Type B pancreatic cell (in vitro differentiated cells): Measurements from ENCODE around the gene PDE3B. TPM values are rescaled to one million over a fixed set of nuclear protein-coding genes. Genes with fewer than 3 reads are reported as not detected.

Source experiments
- DNase-seq: peaks from one replicate; pipeline ENCODE4 v3.0.0; 2021; ENCODE audit warnings: mixed read lengths; ENCODE audit not compliant: unreplicated experiment; ENCODE audit errors: extremely low spot score
- H3K27ac Mint-ChIP-seq: 2 replicates; pipeline ENCODE4 v1.8.0; 2021; ENCODE audit warnings: mild to moderate bottlenecking, mixed read lengths
- H3K27me3 Mint-ChIP-seq: 2 replicates; pipeline ENCODE4 v1.8.0; 2021; ENCODE audit warnings: mixed read lengths
- H3K36me3 Mint-ChIP-seq: 2 replicates; pipeline ENCODE4 v1.8.0; 2021; ENCODE audit warnings: mixed read lengths
- H3K4me1 Mint-ChIP-seq: one replicate; pipeline ENCODE4 v1.8.0; 2021; ENCODE audit warnings: mixed read lengths; ENCODE audit not compliant: unreplicated experiment
- H3K4me3 Mint-ChIP-seq: 2 replicates; pipeline ENCODE4 v1.8.0; 2021; ENCODE audit warnings: mild to moderate bottlenecking, mixed read lengths
- H3K9me3 Mint-ChIP-seq: 2 replicates; pipeline ENCODE4 v1.8.0; 2021; ENCODE audit warnings: mixed read lengths
- CTCF ChIP-seq: fragments of 200-600 bp; sonication (generic); conservative IDR thresholded peaks from 2 replicates; pipeline ENCODE4 v1.5.0; 2021; ENCODE audit warnings: antibody characterized with exemption, mild to moderate bottlenecking
- total RNA-seq: library from RNA; stranded (reverse); gene quantifications from 2 replicates; pipeline ENCODE4 v1.2.1, GENCODE V29; 2021; ENCODE audit warnings: low replicate concordance

Gene PDE3B
- total RNA-seq, 1 donor from 2014 or later = 16.6 TPM

DNA sequence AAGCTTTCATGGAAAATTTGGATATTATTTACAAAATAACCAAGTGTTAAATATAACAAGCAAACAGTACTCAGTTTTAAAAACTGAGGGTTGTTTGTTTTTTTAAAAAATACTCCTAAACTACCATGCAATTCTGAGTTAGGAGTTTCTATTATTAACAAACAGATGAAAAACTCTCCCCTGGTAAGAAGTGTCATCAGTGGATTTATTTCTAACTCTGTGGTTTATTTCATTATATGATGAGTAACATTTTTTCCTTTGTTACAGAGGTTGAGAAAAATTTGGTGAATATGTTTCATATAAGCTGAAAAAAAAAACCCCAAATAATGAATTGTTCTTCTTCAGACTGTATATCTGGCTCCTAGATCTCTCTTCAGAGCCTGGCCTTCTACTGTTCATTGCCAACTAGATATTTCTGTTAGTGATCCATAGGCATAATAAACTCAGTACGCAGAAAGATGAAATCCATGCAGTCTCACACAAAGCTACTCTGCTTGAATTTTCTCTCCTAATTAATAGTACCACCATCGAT is 29.4 kb upstream of the PDE3B start:
- Mint-ChIP-seq H3K27ac (no peak overlapping the region), H3K4me3 (no peak overlapping the region), H3K9me3 (no peaks in the 10 kb centered on the region), H3K27me3 (no peaks in the 10 kb centered on the region), H3K4me1 (no peaks in the 10 kb centered on the region), H3K36me3 (no peaks in the 10 kb centered on the region)
- DNase-seq = no peak
- TF ChIP-seq CTCF = no peak

GRCh38 chr11:14617241-14618027 is 26.2 kb upstream of the PDE3B start:
- H3K27me3 Mint-ChIP-seq = no peaks in the 10 kb centered on the region
- no peaks in the 10 kb centered on the region for H3K36me3 Mint-ChIP-seq
- H3K4me3 Mint-ChIP-seq = no peak overlapping the region
- peak overlapping the region; percentile 4 for H3K27ac Mint-ChIP-seq
- no peak for TF ChIP-seq CTCF
- DNase-seq = no peak
- H3K9me3 Mint-ChIP-seq = no peaks in the 10 kb centered on the region
- no peaks in the 10 kb centered on the region for H3K4me1 Mint-ChIP-seq

- no peaks in the 10 kb centered on the region for H3K9me3 Mint-ChIP-seq
- no peak for TF ChIP-seq CTCF
- no peak overlapping the region for H3K4me3 Mint-ChIP-seq
- H3K4me1 Mint-ChIP-seq = no peaks in the 10 kb centered on the region
- peak overlapping the region; percentile 4 for H3K27ac Mint-ChIP-seq
- H3K36me3 Mint-ChIP-seq = no peaks in the 10 kb centered on the region
- DNase-seq = no peak
- H3K27me3 Mint-ChIP-seq = no peaks in the 10 kb centered on the region
Observed at GRCh38 chr11:14618060-14618459, 25.5 kb upstream of the PDE3B start.

DNA sequence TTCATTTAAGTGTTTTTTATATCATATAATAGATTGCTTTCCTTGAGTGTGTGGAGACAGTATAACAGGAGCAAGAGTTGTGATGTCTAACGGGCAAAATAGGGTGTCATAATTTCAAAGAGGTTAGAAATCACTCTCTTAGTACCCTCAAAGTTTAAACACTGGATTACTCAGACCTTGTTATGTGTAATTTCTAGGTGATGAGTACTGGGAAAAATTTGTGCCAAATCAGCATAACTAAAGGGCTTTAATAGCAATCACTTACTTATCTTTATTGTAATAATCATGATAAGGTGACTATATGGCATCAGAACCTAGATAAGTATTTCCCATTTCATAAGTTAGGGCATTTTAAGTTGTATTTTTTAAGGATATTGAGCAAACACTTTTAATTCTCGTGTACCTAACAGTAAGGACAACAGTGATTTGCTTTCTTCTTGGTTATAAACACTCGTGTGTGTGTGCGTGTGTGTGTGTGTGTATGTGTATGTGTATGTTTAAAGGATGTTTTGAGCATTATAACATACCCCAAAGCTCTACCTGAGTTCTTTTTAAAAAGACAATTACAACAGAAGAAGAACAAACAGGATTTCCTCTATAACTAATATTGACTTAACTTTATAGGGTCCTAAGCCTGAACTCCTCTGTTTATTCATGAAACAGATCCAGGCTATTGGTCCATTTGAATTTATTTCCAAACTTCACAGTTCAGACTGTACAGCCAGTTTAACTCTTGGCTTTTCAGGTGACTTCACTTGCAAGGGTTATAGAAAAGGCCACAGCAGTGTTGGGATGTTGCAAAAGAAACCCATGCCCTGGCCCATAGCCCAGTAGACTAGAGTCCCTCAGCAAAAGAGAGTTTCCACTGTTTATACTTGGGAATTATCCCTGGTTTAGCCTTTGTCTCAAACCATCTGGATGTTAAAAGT is 23.7 kb upstream of the PDE3B start:
- no peak for TF ChIP-seq CTCF
- H3K4me1 Mint-ChIP-seq = no peaks in the 10 kb centered on the region
- no peak overlapping the region for H3K27ac Mint-ChIP-seq
- H3K4me3 Mint-ChIP-seq = no peak overlapping the region
- no peak for DNase-seq
- H3K27me3 Mint-ChIP-seq = no peaks in the 10 kb centered on the region
- no peaks in the 10 kb centered on the region for H3K9me3 Mint-ChIP-seq
- no peaks in the 10 kb centered on the region for H3K36me3 Mint-ChIP-seq

- no peak for TF ChIP-seq CTCF
- Mint-ChIP-seq H3K36me3 (no peaks in the 10 kb centered on the region), H3K27ac (no peak overlapping the region), H3K27me3 (no peaks in the 10 kb centered on the region), H3K9me3 (no peaks in the 10 kb centered on the region), H3K4me3 (no peak overlapping the region), H3K4me1 (no peaks in the 10 kb centered on the region)
- no peak for DNase-seq
Observed at GRCh38 chr11:14622223-14622954, 21.2 kb upstream of the PDE3B start.
